Suppressor macrophage treated with lipopolysaccharide for 4 hours (primary cell): ENCODE measurements around the gene DLGAP1.

Source experiments
- DNase-seq: peaks from one replicate; pipeline ENCODE4 v3.0.0-alpha.2; 2020

DLGAP1 gene

GRCh38 chr18:3798032-3798431 lies 657.1 kb downstream of the DLGAP1 start:
- no peak for DNase-seq

GRCh38 chr18:3796434-3796833 lies 658.7 kb downstream of the DLGAP1 start:
- DNase-seq: no peak

GRCh38 chr18:3794537-3795348 lies 660.4 kb downstream of the DLGAP1 start:
- no peak for DNase-seq

- no peak for DNase-seq
Observed at GRCh38 chr18:3793545-3793944, 661.6 kb downstream of the DLGAP1 start.

GRCh38 chr18:3793111-3793510 lies 662.0 kb downstream of the DLGAP1 start:
- no peak for DNase-seq

GRCh38 chr18:3792711-3793110 lies 662.4 kb downstream of the DLGAP1 start:
- no peak for DNase-seq

GRCh38 chr18:3791238-3791637 lies 663.9 kb downstream of the DLGAP1 start:
- DNase-seq: no peak

DNA sequence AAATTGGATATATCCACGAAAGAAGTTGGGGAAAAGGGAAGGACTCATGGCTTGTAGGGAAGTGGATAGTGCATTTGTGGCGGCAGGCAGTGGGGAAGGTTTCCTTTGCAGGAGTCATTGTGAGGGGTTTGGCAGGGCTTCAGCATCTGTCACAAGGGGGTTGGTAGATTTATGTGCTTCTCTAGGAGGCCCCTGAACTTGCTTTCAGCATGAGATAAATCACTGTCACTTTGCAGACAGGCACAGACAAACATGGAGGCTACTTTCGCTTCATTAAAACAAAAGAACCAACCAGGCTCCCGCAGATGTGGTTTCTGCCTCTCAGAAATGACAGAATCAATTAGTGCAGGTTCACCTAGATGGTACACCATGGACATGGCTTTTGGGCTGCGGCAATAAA lies 664.4 kb downstream of the DLGAP1 start:
- no peak for DNase-seq

GRCh38 chr18:3789525-3789924 lies 665.6 kb downstream of the DLGAP1 start:
- no peak for DNase-seq

DNA sequence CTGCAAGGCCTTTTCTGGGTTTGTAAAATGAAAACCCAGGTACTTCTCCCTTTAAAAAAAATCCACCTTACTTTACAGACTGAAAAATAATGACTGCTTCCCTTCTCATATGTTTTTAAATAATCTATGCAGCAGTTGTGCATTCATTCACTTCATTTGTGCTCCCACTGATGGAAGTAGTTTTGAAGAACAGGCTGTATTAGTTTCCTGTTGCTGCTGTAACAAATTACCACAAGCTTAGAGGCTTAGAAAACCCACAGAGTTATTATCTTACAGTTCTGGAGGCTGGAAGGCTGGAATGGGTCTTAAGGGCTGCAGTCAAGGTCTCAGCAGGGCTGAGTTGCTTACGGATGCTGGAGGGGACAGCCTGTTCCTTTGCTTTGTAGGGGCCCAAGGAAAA lies 670.2 kb downstream of the DLGAP1 start:
- DNase-seq: no peak

GRCh38 chr18:3782901-3783300 lies 672.2 kb downstream of the DLGAP1 start:
- DNase-seq: no peak

- no peak for DNase-seq
Observed at GRCh38 chr18:3777719-3778118, 677.4 kb downstream of the DLGAP1 start.

DNA sequence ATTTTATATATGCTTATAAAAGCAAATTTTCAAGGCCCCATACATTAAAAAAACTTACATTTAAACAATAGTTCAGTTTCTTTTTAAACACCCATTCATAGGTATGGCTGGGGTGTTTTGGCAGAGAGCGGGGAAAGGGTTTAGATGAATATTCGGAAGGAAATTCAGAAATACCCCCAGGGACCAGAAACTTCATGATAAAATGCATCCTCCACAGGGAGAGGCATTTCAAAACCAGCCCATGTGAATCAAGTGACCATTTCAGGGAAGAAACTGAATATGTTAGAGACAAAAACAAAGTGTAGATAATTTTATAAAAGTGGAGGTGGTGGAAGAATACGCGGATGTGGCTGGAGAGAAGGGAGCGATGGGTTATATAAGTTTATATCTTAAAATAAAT lies 678.0 kb downstream of the DLGAP1 start:
- DNase-seq: no peak

- no peak for DNase-seq
Observed at GRCh38 chr18:3775996-3776395, 679.1 kb downstream of the DLGAP1 start.

DNA sequence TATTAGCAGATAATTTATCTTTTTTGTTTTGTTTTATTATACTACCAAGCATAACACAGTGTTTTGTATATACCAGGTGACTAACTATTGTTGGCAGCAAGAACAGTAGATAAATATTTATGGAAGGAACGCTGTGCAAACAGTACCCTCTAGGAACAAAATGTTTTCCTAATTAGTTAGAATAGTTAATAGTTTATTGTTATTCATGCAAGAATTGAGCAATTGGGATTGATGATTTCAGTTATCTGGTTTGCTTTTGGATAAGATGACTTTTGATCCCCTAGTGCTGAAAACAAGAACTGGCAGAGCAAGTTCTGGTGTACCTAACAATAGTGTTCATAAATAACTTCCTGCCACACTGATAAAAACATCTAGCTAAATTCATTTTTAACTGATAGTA lies 681.8 kb downstream of the DLGAP1 start:
- no peak for DNase-seq

GRCh38 chr18:3771121-3771971 lies 683.8 kb downstream of the DLGAP1 start:
- DNase-seq: peak; percentile 93

- no peak for DNase-seq
Observed at GRCh38 chr18:3761266-3761665, 693.8 kb downstream of the DLGAP1 start.

DNA sequence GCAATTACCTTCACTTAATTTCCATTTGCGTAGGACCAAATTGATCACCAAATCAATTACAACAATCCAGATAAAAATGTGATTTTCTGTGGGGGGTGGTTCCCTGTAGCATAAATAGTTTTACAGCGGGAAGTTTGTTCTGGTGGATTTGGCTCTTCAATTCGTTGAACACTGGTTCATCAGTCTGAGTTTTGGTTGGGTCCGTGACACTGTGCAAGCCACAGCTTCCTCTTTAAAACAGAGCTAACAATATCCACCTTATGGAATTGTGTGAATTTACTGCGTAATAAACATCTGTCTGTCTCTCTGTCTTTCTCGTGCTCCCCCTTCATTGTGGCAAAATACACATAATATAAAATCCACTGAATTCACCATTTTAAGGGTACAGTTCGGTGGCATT lies 694.4 kb downstream of the DLGAP1 start:
- DNase-seq: no peak

GRCh38 chr18:3759099-3759498 lies 696.0 kb downstream of the DLGAP1 start:
- no peak for DNase-seq

- peak; percentile 53 for DNase-seq
Observed at GRCh38 chr18:3758531-3758930, 696.6 kb downstream of the DLGAP1 start.

GRCh38 chr18:3757361-3757760 lies 697.7 kb downstream of the DLGAP1 start:
- DNase-seq: no peak

DNA sequence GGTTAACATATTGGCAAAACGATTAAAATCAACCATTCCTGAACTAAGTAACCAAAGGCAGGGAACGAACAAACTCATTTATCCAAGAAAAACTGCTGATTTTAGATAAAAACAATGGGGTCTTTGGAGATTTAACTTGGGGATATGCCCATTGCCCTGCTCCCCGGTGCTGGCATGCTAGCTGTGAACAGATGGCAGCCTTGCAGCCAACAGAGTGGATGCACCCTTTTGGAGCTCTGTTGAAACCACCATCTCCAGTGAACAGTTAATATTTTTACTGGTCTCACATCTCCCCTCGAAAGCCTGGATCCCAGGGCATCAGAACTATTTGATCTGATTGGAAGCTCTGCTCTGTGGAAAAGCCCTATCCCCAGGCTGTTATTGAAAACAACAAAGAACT lies 702.0 kb downstream of the DLGAP1 start:
- DNase-seq: no peak

- DNase-seq: peak; percentile 75
Observed at GRCh38 chr18:3748086-3748485, 707.0 kb downstream of the DLGAP1 start.
